BLaER1 (cell line): ENCODE data around the gene CRYBA2.

Experiments used
- H3K27ac ChIP-seq: shearing (Covaris generic); formaldehyde crosslinking; 2 replicates; pipeline ENCODE4 v1.8.1; 2022
- H3K27me3 ChIP-seq: shearing (Covaris generic); formaldehyde crosslinking; 2 replicates; pipeline ENCODE4 v1.8.1; 2022
- H3K36me3 ChIP-seq: shearing (Covaris generic); formaldehyde crosslinking; 2 replicates; pipeline ENCODE4 v1.8.1; 2022
- H3K4me1 ChIP-seq: shearing (Covaris generic); formaldehyde crosslinking; 2 replicates; pipeline ENCODE4 v1.8.1; 2022
- H3K4me2 ChIP-seq: shearing (Covaris generic); formaldehyde crosslinking; 2 replicates; pipeline ENCODE4 v1.8.1; 2022
- H3K4me3 ChIP-seq: shearing (Covaris generic); formaldehyde crosslinking; 2 replicates; pipeline ENCODE4 v1.8.1; 2022
- H3K9ac ChIP-seq: shearing (Covaris generic); formaldehyde crosslinking; 2 replicates; pipeline ENCODE4 v1.8.1; 2022
- H3K9me3 ChIP-seq: shearing (Covaris generic); formaldehyde crosslinking; 2 replicates; pipeline ENCODE4 v1.8.1; 2022
- H4K20me1 ChIP-seq: shearing (Covaris generic); formaldehyde crosslinking; 2 replicates; pipeline ENCODE4 v1.8.1; 2022
- Cebpa-rat ChIP-seq: shearing (Covaris generic); IDR thresholded peaks from 2 replicates; pipeline ENCODE4 v1.8.1; 2022

Gene CRYBA2

DNA sequence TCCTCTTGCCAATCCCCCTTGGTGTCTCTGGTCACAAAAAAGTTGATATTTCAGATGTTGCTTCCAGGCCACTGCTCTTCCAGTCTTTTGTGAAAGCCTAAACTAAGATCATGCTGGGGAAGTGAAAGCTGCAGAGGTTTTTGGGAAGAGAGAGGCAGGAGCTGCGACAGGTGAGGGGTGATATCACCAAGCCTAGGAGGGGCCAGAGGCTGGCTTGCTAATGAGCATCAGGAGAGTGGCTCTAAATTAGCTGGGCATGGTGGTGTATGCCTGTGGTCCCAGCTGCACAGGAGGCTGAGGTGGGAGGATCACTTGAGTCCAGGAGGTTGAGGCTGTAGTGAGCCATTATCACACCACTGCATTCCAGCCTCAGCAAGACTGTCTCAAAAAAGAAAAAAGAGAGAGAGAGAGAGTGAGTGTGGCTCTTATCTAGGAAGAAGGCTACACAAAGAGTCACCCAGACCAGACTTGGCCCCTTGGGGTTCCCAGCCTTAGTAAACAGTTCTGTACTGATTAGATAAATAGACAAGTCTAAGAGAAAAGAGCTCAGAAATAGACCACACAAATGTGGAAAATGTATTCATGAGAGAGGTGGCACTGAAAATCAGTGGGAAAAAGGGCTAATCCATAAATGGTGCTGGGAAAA lies 48.3 kb downstream of the CRYBA2 start:
- TF ChIP-seq Cebpa-rat, result no peak

More for the DNA sequence above, 48.3 kb downstream of the CRYBA2 start:
- Histone ChIP-seq H3K27me3 (no peaks in the 10 kb centered on the region), H4K20me1 (no peaks in the 10 kb centered on the region), H3K27ac (no peak overlapping the region), H3K9me3 (no peaks in the 10 kb centered on the region), H3K4me2 (no peak overlapping the region), H3K4me3 (no peak overlapping the region), H3K4me1 (no peaks in the 10 kb centered on the region), H3K9ac (no peak overlapping the region), H3K36me3 (no peaks in the 10 kb centered on the region)
